K562 (cell line): ENCODE data around the gene RNF32. TPM values are rescaled to one million over a fixed set of nuclear protein-coding genes. Genes with fewer than 3 reads are reported as not detected.

ENCODE experiments used
- BCL6 ChIP-seq: fragments of 250-450 bp; sonication (Bioruptor Pico); IDR thresholded peaks from 2 replicates; pipeline ENCODE4 v1.4.0; 2020
- CREB1 ChIP-seq, 2 experiments: sonication (generic) in 1 of 2; formaldehyde crosslinking in 1 of 2; IDR thresholded peaks; 2 replicates each; pipeline versions ENCODE4 v1.6.1 to v1.8.0; 2012 to 2022; ENCODE audit warnings: inconsistent platforms in 1 of 2, mild to moderate bottlenecking in 1 of 2, missing genetic modification reagents in 1 of 2, moderate library complexity in 1 of 2
- FOXK2 ChIP-seq, 2 experiments: fragments of 450-650 bp; IDR thresholded peaks in 1 of 2; conservative IDR thresholded peaks in 1 of 2; 2 replicates each; pipeline ENCODE4 v1.6.1; 2016; ENCODE audit warnings: low read depth in 2 of 2, mild to moderate bottlenecking in 1 of 2
- GTF3C2 ChIP-seq: IDR thresholded peaks from 3 replicates; pipeline ENCODE4 v1.6.1; 2011; ENCODE audit warnings: borderline replicate concordance, mild to moderate bottlenecking, moderate library complexity; ENCODE audit not compliant: insufficient read length; ENCODE audit errors: extremely low read depth
- HMG20A ChIP-seq: fragments of 450-650 bp; formaldehyde crosslinking; conservative IDR thresholded peaks from 2 replicates; pipeline ENCODE4 v1.4.0; 2020; ENCODE audit warnings: mild to moderate bottlenecking, mixed read lengths
- HNRNPLL ChIP-seq: fragments of 200-400 bp; formaldehyde crosslinking; IDR thresholded peaks from 2 replicates; pipeline ENCODE4 v1.6.1; 2017; ENCODE audit warnings: low read length, low read depth, mild to moderate bottlenecking; ENCODE audit not compliant: poor library complexity, severe bottlenecking
- IRF1 ChIP-seq: sonication (generic); formaldehyde crosslinking; IDR thresholded peaks from 2 replicates; pipeline ENCODE4 v1.8.0; 2022; ENCODE audit warnings: missing genetic modification reagents, mild to moderate bottlenecking, borderline replicate concordance
- KLF1 ChIP-seq: fragments of 450-650 bp; IDR thresholded peaks from 2 replicates; pipeline ENCODE4 v1.6.1; 2016; ENCODE audit warnings: missing genetic modification characterization, missing compliant biosample characterization
- NR4A1 ChIP-seq, 2 experiments: fragments of 250-450 bp in 1 of 2; fragments of 450-650 bp in 1 of 2; sonication (Bioruptor Pico) in 1 of 2; IDR thresholded peaks; 2 replicates each; pipeline versions ENCODE4 v1.4.0 to v1.6.1; 2016 to 2020; ENCODE audit warnings: mild to moderate bottlenecking in 2 of 2, missing compliant biosample characterization in 1 of 2, missing genetic modification characterization in 1 of 2, moderate library complexity in 1 of 2
- OTX1 ChIP-seq: fragments of 450-650 bp; formaldehyde crosslinking; IDR thresholded peaks from 2 replicates; pipeline ENCODE4 v1.4.0; 2022; ENCODE audit warnings: mild to moderate bottlenecking
- PRDM10 ChIP-seq: fragments of 450-650 bp; IDR thresholded peaks from 2 replicates; pipeline ENCODE4 v1.6.1; 2018; ENCODE audit not compliant: partially characterized antibody
- SIN3A ChIP-seq, 2 experiments: fragments of 150-350 bp in 1 of 2; IDR thresholded peaks; 2 replicates each; pipeline ENCODE4 v1.6.1; 2011 to 2016; ENCODE audit warnings: borderline replicate concordance in 2 of 2, low read depth in 2 of 2, low read length in 2 of 2, mild to moderate bottlenecking in 2 of 2, moderate library complexity in 2 of 2; ENCODE audit not compliant: control insufficient read depth in 1 of 2
- SP2 ChIP-seq: IDR thresholded peaks from 2 replicates; pipeline ENCODE4 v1.6.1; 2011; ENCODE audit warnings: mild to moderate bottlenecking, low read depth, low read length, moderate library complexity; ENCODE audit not compliant: poor library complexity, severe bottlenecking; ENCODE audit errors: extremely low read depth
- ZSCAN32 ChIP-seq: fragments of 450-650 bp; formaldehyde crosslinking; IDR thresholded peaks from 2 replicates; pipeline ENCODE4 v1.4.0; 2020; ENCODE audit warnings: mild to moderate bottlenecking, moderate library complexity
- polyA plus RNA-seq, 8 experiments: library from polyadenylated mRNA; depleted of rRNA in 4 of 8; stranded (reverse) in 5 of 8; unstranded in 3 of 8; fragments of >200 nt; fragmentation: Nextera tagmentation in 2 of 8; fragmentation: Illumina TruSeq in 1 of 8; extraction: Ambion mirVana in 2 of 8; extraction: Trizol in 1 of 8; gene quantifications; 2 replicates each; pipeline versions ENCODE4 v1.2.1 to v1.2.3, GENCODE V29; 2011 to 2014; ENCODE audit warnings: inconsistent platforms in 1 of 8, missing spikeins in 1 of 8
- total RNA-seq, 7 experiments: library from RNA; depleted of rRNA in 6 of 7; stranded (reverse); fragments of >200 nt in 6 of 7; fragmentation: Illumina TruSeq in 2 of 7; extraction: Trizol in 2 of 7; gene quantifications; 2 replicates each; pipeline versions ENCODE4 v1.2.1 to v1.2.3, GENCODE V29; 2011 to 2021; ENCODE audit warnings: low replicate concordance in 1 of 7
- TF ChIP-seq, protein P1 (sequence below): sonication (generic); formaldehyde crosslinking; IDR thresholded peaks from 2 replicates; pipeline ENCODE4 v1.8.1; 2023; ENCODE audit warnings: mild to moderate bottlenecking, missing genetic modification reagents

Gene RNF32
- total and polyA plus RNA-seq, 9 of the 15 experiments (the other 6 are each of a cell fraction or from before 2014, with no cell fraction given): 2.6 to 7.0 (median 4.6) TPM

- TF ChIP-seq, protein P1, sequence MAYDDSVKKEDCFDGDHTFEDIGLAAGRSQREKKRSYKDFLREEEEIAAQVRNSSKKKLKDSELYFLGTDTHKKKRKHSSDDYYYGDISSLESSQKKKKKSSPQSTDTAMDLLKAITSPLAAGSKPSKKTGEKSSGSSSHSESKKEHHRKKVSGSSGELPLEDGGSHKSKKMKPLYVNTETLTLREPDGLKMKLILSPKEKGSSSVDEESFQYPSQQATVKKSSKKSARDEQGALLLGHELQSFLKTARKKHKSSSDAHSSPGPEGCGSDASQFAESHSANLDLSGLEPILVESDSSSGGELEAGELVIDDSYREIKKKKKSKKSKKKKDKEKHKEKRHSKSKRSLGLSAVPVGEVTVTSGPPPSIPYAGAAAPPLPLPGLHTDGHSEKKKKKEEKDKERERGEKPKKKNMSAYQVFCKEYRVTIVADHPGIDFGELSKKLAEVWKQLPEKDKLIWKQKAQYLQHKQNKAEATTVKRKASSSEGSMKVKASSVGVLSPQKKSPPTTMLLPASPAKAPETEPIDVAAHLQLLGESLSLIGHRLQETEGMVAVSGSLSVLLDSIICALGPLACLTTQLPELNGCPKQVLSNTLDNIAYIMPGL (CRISPR knock-in tag): peak; percentile 88; the same call in 1 of the 2 replicates
- peak; percentile 54; the same call in 1 of the 2 replicates for TF ChIP-seq KLF1 (tag)
- TF ChIP-seq HNRNPLL: peak; percentile 59
- no peak for TF ChIP-seq BCL6
- peak; percentile 50 to 65; a peak in 2 of 4 replicates for TF ChIP-seq SIN3A (IDR thresholded peaks at IDR 0.05; ENCODE audit: borderline replicate concordance in 2 of 2, control insufficient read depth in 1 of 2, low read depth in 2 of 2, low read length in 2 of 2)
- no peak for TF ChIP-seq GTF3C2
- TF ChIP-seq HMG20A: no peak
- TF ChIP-seq FOXK2 (conservative IDR thresholded peaks at IDR 0.05 in 1 of 2, IDR thresholded peaks at IDR 0.05 in 1 of 2; ENCODE audit: low read depth in 2 of 2): peak in 1 of 2 experiments; percentile 38; a peak in 1 of 4 replicates
- peak; percentile 85 for TF ChIP-seq NR4A1 (CRISPR knock-in tag; IDR thresholded peaks at IDR 0.05)
- TF ChIP-seq NR4A1 (tag; IDR thresholded peaks at IDR 0.05): peak; percentile 79; the same call in 1 of the 2 replicates
- peak; percentile 93 for TF ChIP-seq OTX1 (CRISPR knock-in tag)
- no peak for TF ChIP-seq SP2
- TF ChIP-seq CREB1 (IDR thresholded peaks at IDR 0.05): peak; percentile 63; the same call in 1 of the 2 replicates
- TF ChIP-seq CREB1 (CRISPR knock-in tag; IDR thresholded peaks at IDR 0.05): peak; percentile 85
- peak; percentile 81; the same call in 1 of the 2 replicates for TF ChIP-seq IRF1 (CRISPR knock-in tag)
- peak; percentile 30 for TF ChIP-seq PRDM10
- peak; percentile 15; the same call in 1 of the 2 replicates for TF ChIP-seq ZSCAN32 (CRISPR knock-in tag)
These were observed at the start of gene RNF32 (continued) for GRCh38 chr7:156640257-156640948.
